GM21381 (cell line): ENCODE results near the gene ARHGEF10L.

Experiments
- ATAC-seq: cut with Tn5 transposase; IDR thresholded peaks from one replicate; pipeline ENCODE4 v1.9.1; 2021; ENCODE audit warnings: mild to moderate bottlenecking, moderate library complexity; ENCODE audit not compliant: unreplicated experiment

The ARHGEF10L gene

GRCh38 chr1:17696417-17697301 is 157.2 kb downstream of the ARHGEF10L start:
- no peak for ATAC-seq

- no peak for ATAC-seq
Observed at GRCh38 chr1:17697458-17697857, 158.0 kb downstream of the ARHGEF10L start.

- no peak for ATAC-seq
Observed at GRCh38 chr1:17699581-17699980, 160.1 kb downstream of the ARHGEF10L start.

GRCh38 chr1:17700945-17701810 is 161.7 kb downstream of the ARHGEF10L start:
- no peak for ATAC-seq

GRCh38 chr1:17704176-17704575 is 164.7 kb downstream of the ARHGEF10L start:
- no peak for ATAC-seq

GRCh38 chr1:17706445-17706844 is 166.9 kb downstream of the ARHGEF10L start:
- ATAC-seq, result no peak

GRCh38 chr1:17709981-17710380 is 170.5 kb downstream of the ARHGEF10L start:
- no peak for ATAC-seq

- ATAC-seq, result no peak
Observed at GRCh38 chr1:17710889-17711576, 171.5 kb downstream of the ARHGEF10L start.

GRCh38 chr1:17711577-17711910 is 172.0 kb downstream of the ARHGEF10L start:
- ATAC-seq, result no peak

GRCh38 chr1:17711941-17712340 is 172.4 kb downstream of the ARHGEF10L start:
- ATAC-seq, result no peak

- ATAC-seq, result no peak
Observed at GRCh38 chr1:17713993-17714392, 174.5 kb downstream of the ARHGEF10L start.

GRCh38 chr1:17717594-17718535 is 178.4 kb downstream of the ARHGEF10L start:
- ATAC-seq, result no peak

GRCh38 chr1:17719874-17720273 is 180.4 kb downstream of the ARHGEF10L start:
- no peak for ATAC-seq

GRCh38 chr1:17721444-17721843 is 181.9 kb downstream of the ARHGEF10L start:
- no peak for ATAC-seq

- ATAC-seq, result no peak
Observed at GRCh38 chr1:17723684-17724083, 184.2 kb downstream of the ARHGEF10L start.

GRCh38 chr1:17724150-17724549 is 184.7 kb downstream of the ARHGEF10L start:
- no peak for ATAC-seq

- no peak for ATAC-seq
Observed at GRCh38 chr1:17725084-17725719, 185.7 kb downstream of the ARHGEF10L start.

- ATAC-seq, result no peak
Observed at GRCh38 chr1:17725811-17726582, 186.5 kb downstream of the ARHGEF10L start.

- ATAC-seq, result no peak
Observed at GRCh38 chr1:17728123-17728712, 188.7 kb downstream of the ARHGEF10L start.
